IPS-NIHi11 (cell line): Measurements from ENCODE around the gene TIMP2.
A peak's percentile ranks its signal among the peaks of the same experiment; 100 is the strongest.
"Not testable (repeated sequence)": the region's sequence is repeated elsewhere in the genome, so short reads cannot be mapped to it uniquely, and the experiment has no call there.

ENCODE experiments used
- DNase-seq: peaks from one replicate; pipeline ENCODE4 v3.0.0; 2012; ENCODE audit warnings: mixed read lengths, low spot score

TIMP2 gene

GRCh38 chr17:78925234-78925633, at the start of gene TIMP2:
Gene TIMP2, minus strand, starts transcription at chr17:78925387. Its CDS starts 299 bp downstream, at chr17:78925088.
- peak; percentile 94 for DNase-seq

GRCh38 chr17:78973792-78974520, 48.8 kb upstream of the TIMP2 start:
- no peak for DNase-seq

GRCh38 chr17:78973196-78973595, 48.0 kb upstream of the TIMP2 start:
- DNase-seq = peak; percentile 76

GRCh38 chr17:78972507-78973105, 47.4 kb upstream of the TIMP2 start:
- no peak for DNase-seq

- DNase-seq = no peak
Observed at GRCh38 chr17:78971756-78972506, 46.7 kb upstream of the TIMP2 start.

GRCh38 chr17:78970834-78971755, 45.9 kb upstream of the TIMP2 start:
- DNase-seq = peak; percentile 81

- DNase-seq = no peak
Observed at GRCh38 chr17:78969865-78970264, 44.7 kb upstream of the TIMP2 start.

GRCh38 chr17:78967782-78968362, 42.7 kb upstream of the TIMP2 start:
- no peak for DNase-seq

GRCh38 chr17:78966910-78967600, 41.9 kb upstream of the TIMP2 start:
- DNase-seq = no peak

GRCh38 chr17:78966123-78966813, 41.1 kb upstream of the TIMP2 start:
- no peak for DNase-seq

GRCh38 chr17:78965491-78965924, 40.3 kb upstream of the TIMP2 start:
- no peak for DNase-seq

GRCh38 chr17:78963378-78963777, 38.2 kb upstream of the TIMP2 start:
- DNase-seq = no peak

- not testable (repeated sequence) for DNase-seq
Observed at GRCh38 chr17:78962984-78963348, 37.8 kb upstream of the TIMP2 start.

- no peak for DNase-seq
Observed at GRCh38 chr17:78962345-78962983, 37.3 kb upstream of the TIMP2 start.

- DNase-seq = no peak
Observed at GRCh38 chr17:78961571-78961970, 36.4 kb upstream of the TIMP2 start.

- no peak for DNase-seq
Observed at GRCh38 chr17:78960928-78961327, 35.7 kb upstream of the TIMP2 start.

- DNase-seq = no peak
Observed at GRCh38 chr17:78959803-78960202, 34.6 kb upstream of the TIMP2 start.

- DNase-seq = no peak
Observed at GRCh38 chr17:78958641-78959127, 33.5 kb upstream of the TIMP2 start.

GRCh38 chr17:78957128-78957527, 31.9 kb upstream of the TIMP2 start:
- no peak for DNase-seq

- DNase-seq = no peak
Observed at GRCh38 chr17:78956254-78956653, 31.1 kb upstream of the TIMP2 start.
